Measurements from ENCODE around the gene TTLL12. TPM values are rescaled to one million over a fixed set of nuclear protein-coding genes. Genes with fewer than 3 reads are reported as not detected.

TTLL12 gene
- total RNA-seq (2022) (63.4 and 69.6 TPM in 2 replicates), Bru-seq, nascent RNA (percentile 70 among the genes with signal in this experiment), BruChase-seq, experiment 1, labeled RNA remaining after a 6-hour chase (percentile 80 among the genes with signal in this experiment), BruChase-seq, experiment 2, labeled RNA remaining after a 2-hour chase (percentile 73 among the genes with signal in this experiment)
- long read RNA-seq, transcript TTLL12-201 (14 exons, 3,385 nt) = major isoform, 98 of 161 reads
- long read RNA-seq, partial matches to known transcripts = 16 of 161 reads
- long read RNA-seq, other reads (novel, unspliced or antisense) = 46 of 161 reads

GRCh38 chr22:43186272-43187170 lies at the start of gene TTLL12:
Gene TTLL12, minus strand, starts transcription at chr22:43187134. Its CDS starts 65 bp downstream, at chr22:43187069.
- H3K27ac Mint-ChIP-seq (ENCODE audit: unreplicated experiment) = peak within 1 kb of the TSS; percentile 87
- intact Hi-C loops (cut with micrococcal nuclease; ENCODE audit: unreplicated experiment) = no loop called here
- CTCF ChIA-PET = interaction anchor here (0.6 to 1.8 kb wide), 7 partner anchors 9 to 160 kb away, joined by 3 to 12 read pairs (median 6); no protein-coding TSS in a partner anchor
- peaks cover 27% of the 10 kb centered on the region for H3K4me1 Mint-ChIP-seq (ENCODE audit: low read depth, unreplicated experiment)
- H3K36me3 Mint-ChIP-seq (ENCODE audit: insufficient read depth, unreplicated experiment) = peaks cover 42% of the 10 kb centered on the region
- no peaks in the 10 kb centered on the region for H3K27me3 Mint-ChIP-seq (ENCODE audit: unreplicated experiment)
- peak; percentile 69 for DNase-seq
- no peak for TF ChIP-seq CTCF (IDR thresholded peaks at IDR 0.05; ENCODE audit: unreplicated experiment)
- peaks cover 2% of the 10 kb centered on the region for H3K9me3 Mint-ChIP-seq (ENCODE audit: low read depth, unreplicated experiment)
- TSS peak; percentile 29 for BruUV-seq (replicated peaks)
- peak within 1 kb of the TSS; percentile 73 for H3K4me3 Mint-ChIP-seq (ENCODE audit: low read depth, unreplicated experiment)

- Mint-ChIP-seq H3K4me1 (ENCODE audit: low read depth, unreplicated experiment) (peaks cover 9% of the 10 kb centered on the region), H3K36me3 (ENCODE audit: insufficient read depth, unreplicated experiment) (peaks cover 4% of the 10 kb centered on the region), H3K4me3 (ENCODE audit: low read depth, unreplicated experiment) (no peak overlapping the region), H3K27me3 (ENCODE audit: unreplicated experiment) (peaks cover 66% of the 10 kb centered on the region), H3K27ac (ENCODE audit: unreplicated experiment) (no peak overlapping the region), H3K9me3 (ENCODE audit: low read depth, unreplicated experiment) (no peaks in the 10 kb centered on the region)
- no peak for DNase-seq
- TF ChIP-seq CTCF (IDR thresholded peaks at IDR 0.05; ENCODE audit: unreplicated experiment) = no peak
- no TSS peak for BruUV-seq (replicated peaks)
- intact Hi-C loops (cut with micrococcal nuclease; ENCODE audit: unreplicated experiment) = no loop called here
- CTCF ChIA-PET = no interaction called here
These were observed 48.8 kb upstream of the TTLL12 start for GRCh38 chr22:43235445-43236409.

- no TSS peak for BruUV-seq (replicated peaks)
- Mint-ChIP-seq H3K4me3 (ENCODE audit: low read depth, unreplicated experiment) (no peak overlapping the region), H3K36me3 (ENCODE audit: insufficient read depth, unreplicated experiment) (peaks cover 4% of the 10 kb centered on the region), H3K9me3 (ENCODE audit: low read depth, unreplicated experiment) (no peaks in the 10 kb centered on the region), H3K27ac (ENCODE audit: unreplicated experiment) (no peak overlapping the region), H3K27me3 (ENCODE audit: unreplicated experiment) (peaks cover 56% of the 10 kb centered on the region), H3K4me1 (ENCODE audit: low read depth, unreplicated experiment) (peaks cover 10% of the 10 kb centered on the region)
- no peak for TF ChIP-seq CTCF (IDR thresholded peaks at IDR 0.05; ENCODE audit: unreplicated experiment)
- no peak for DNase-seq
- intact Hi-C loops (cut with micrococcal nuclease; ENCODE audit: unreplicated experiment) = no loop called here
- CTCF ChIA-PET = no interaction called here
These were observed 47.5 kb upstream of the TTLL12 start for GRCh38 chr22:43234264-43234988.

Measured in Calu3 (cell line).